ENCODE data around the gene IL12B. TPM values are rescaled to one million over a fixed set of nuclear protein-coding genes. Genes with fewer than 3 reads are reported as not detected.

Gene IL12B
- polyA plus RNA-seq, 1 donor (not counting 4 experiments of a cell fraction or from before 2014, with no cell fraction given) = not detected

DNA sequence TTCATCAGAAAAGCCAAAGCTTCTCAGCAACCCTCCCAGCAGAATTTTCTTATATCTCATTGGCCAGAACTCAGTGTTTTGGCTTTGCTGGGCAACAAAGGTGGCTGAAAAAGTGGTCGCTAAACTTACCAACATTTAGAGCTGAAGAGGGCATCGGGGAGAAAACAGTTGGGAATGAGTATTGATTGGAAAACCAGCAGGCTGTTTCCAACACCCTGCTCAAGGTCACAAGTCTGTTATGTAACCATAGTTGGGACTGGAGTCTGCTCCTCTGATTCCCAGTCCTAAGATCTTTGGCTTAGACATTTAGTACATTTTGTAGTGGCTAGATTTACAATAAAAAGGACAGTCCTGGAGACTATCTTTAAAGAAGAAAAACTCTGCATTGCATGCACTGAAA, 17.1 kb downstream of the IL12B start:
- H3K9ac ChIP-seq (ENCODE audit: control insufficient read depth, extremely low read depth, insufficient read depth, low read length) = no peak overlapping the region
- no peak for TF ChIP-seq EZH2 (IDR thresholded peaks at IDR 0.05; ENCODE audit: low read length)
- DNase-seq (ENCODE audit: low read depth, low spot score) (no peak), FAIRE-seq (no peak)
- no peaks in the 10 kb centered on the region for H3K9me3 ChIP-seq (ENCODE audit: control insufficient read depth, low read depth, low read length)
- no peak overlapping the region for H3K4me3 ChIP-seq (ENCODE audit: control insufficient read depth in 2 of 3, extremely low read depth in 1 of 3, insufficient read depth in 2 of 3, low read depth in 1 of 3, low read length in 3 of 3)
- no peak overlapping the region for H3K27ac ChIP-seq (ENCODE audit: control insufficient read depth, insufficient read depth, low read length)
- dilution Hi-C loops (cut with MboI; ENCODE audit: extremely low pct_ligation_motif_present, low sequenced_read_pairs) = no loop called here
- no peak overlapping the region for H3K4me2 ChIP-seq (ENCODE audit: control insufficient read depth, extremely low read depth, insufficient read depth, low read depth, low read length)
- no peaks in the 10 kb centered on the region for H3K27me3 ChIP-seq (ENCODE audit: control insufficient read depth, extremely low read depth, insufficient read depth, low read length)
- no peaks in the 10 kb centered on the region for H3K9me1 ChIP-seq (ENCODE audit: control insufficient read depth, extremely low read depth, insufficient read depth, low read length)
- H4K20me1 ChIP-seq (ENCODE audit: control insufficient read depth, extremely low read depth, insufficient read depth, low read length) = no peaks in the 10 kb centered on the region
- no peaks in the 10 kb centered on the region for H3K36me3 ChIP-seq (ENCODE audit: control insufficient read depth in 2 of 2, extremely low read depth in 1 of 2, insufficient read depth in 2 of 2, low read length in 2 of 2)
- H3K4me1 ChIP-seq (ENCODE audit: control insufficient read depth, extremely low read depth, insufficient read depth, low read length) = peaks cover 12% of the 10 kb centered on the region
- H3K79me2 ChIP-seq (ENCODE audit: control insufficient read depth, insufficient read depth, low read length) = no peaks in the 10 kb centered on the region
- H2AFZ ChIP-seq (ENCODE audit: control insufficient read depth, low read length) = no peak overlapping the region

DNA sequence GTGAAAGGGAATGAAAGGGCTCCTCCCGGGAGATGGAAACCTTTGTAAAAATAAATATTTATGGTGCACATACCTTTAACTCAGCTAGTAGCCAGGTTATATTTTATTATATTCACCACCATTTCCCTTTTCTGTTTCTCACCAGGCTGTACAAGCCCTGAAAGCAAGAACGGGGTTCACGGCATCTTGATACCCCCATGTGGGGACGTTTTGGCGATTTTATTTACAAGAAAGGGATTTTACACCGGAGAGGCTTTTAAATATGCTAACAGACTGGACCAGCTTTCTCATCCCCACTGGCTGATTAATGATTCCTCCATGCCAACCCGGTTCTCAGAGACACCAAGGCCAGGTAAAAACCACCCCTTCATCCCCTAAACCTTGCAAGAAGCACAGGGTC, 19.2 kb downstream of the IL12B start:
- dilution Hi-C loops (cut with MboI; ENCODE audit: extremely low pct_ligation_motif_present, low sequenced_read_pairs) = no loop called here
- Histone ChIP-seq H3K9me3 (ENCODE audit: control insufficient read depth, low read depth, low read length) (no peaks in the 10 kb centered on the region), H3K4me1 (ENCODE audit: control insufficient read depth, extremely low read depth, insufficient read depth, low read length) (peaks cover 12% of the 10 kb centered on the region), H3K36me3 (ENCODE audit: control insufficient read depth in 2 of 2, extremely low read depth in 1 of 2, insufficient read depth in 2 of 2, low read length in 2 of 2) (no peaks in the 10 kb centered on the region), H4K20me1 (ENCODE audit: control insufficient read depth, extremely low read depth, insufficient read depth, low read length) (no peaks in the 10 kb centered on the region), H3K9me1 (ENCODE audit: control insufficient read depth, extremely low read depth, insufficient read depth, low read length) (no peaks in the 10 kb centered on the region), H3K27ac (ENCODE audit: control insufficient read depth, insufficient read depth, low read length) (no peak overlapping the region), H3K27me3 (ENCODE audit: control insufficient read depth, extremely low read depth, insufficient read depth, low read length) (no peaks in the 10 kb centered on the region), H3K4me2 (ENCODE audit: control insufficient read depth, extremely low read depth, insufficient read depth, low read depth, low read length) (peak overlapping the region; percentile 90), H3K9ac (ENCODE audit: control insufficient read depth, extremely low read depth, insufficient read depth, low read length) (peak overlapping the region; percentile 46), H3K4me3 (ENCODE audit: control insufficient read depth in 2 of 3, extremely low read depth in 1 of 3, insufficient read depth in 2 of 3, low read depth in 1 of 3, low read length in 3 of 3) (peak overlapping the region in 2 of 3 experiments; percentile 49 to 53), H2AFZ (ENCODE audit: control insufficient read depth, low read length) (peak overlapping the region; percentile 82), H3K79me2 (ENCODE audit: control insufficient read depth, insufficient read depth, low read length) (no peaks in the 10 kb centered on the region)
- FAIRE-seq = no peak
- no peak for DNase-seq (ENCODE audit: low read depth, low spot score)
- TF ChIP-seq EZH2 (IDR thresholded peaks at IDR 0.05; ENCODE audit: low read length) = no peak

DNA sequence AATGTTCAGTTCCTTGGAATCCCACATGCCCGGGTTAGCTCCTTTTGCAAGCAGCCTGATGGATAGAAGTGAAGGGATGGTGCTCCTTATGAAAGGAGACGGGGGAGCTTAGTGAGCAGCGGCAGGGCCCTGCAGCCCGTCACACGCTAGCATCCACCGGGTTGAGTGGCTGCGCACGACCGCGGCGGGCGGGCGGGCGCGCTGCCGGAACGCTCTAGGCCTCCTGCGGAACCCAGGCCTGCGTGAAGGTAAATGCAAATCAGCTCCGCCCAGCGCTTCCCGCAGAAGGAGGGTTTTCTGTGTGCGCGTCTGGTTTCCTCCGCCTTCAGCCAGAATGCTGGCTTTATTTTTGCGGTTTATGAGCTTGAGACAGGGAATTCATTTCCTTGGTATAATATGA, 19.8 kb downstream of the IL12B start:
- no peak for DNase-seq (ENCODE audit: low read depth, low spot score)
- no peaks in the 10 kb centered on the region for H4K20me1 ChIP-seq (ENCODE audit: control insufficient read depth, extremely low read depth, insufficient read depth, low read length)
- H3K27ac ChIP-seq (ENCODE audit: control insufficient read depth, insufficient read depth, low read length) = no peak overlapping the region
- H3K4me1 ChIP-seq (ENCODE audit: control insufficient read depth, extremely low read depth, insufficient read depth, low read length) = peaks cover 14% of the 10 kb centered on the region
- no peaks in the 10 kb centered on the region for H3K79me2 ChIP-seq (ENCODE audit: control insufficient read depth, insufficient read depth, low read length)
- FAIRE-seq = peak; percentile 5
- TF ChIP-seq, protein P1, sequence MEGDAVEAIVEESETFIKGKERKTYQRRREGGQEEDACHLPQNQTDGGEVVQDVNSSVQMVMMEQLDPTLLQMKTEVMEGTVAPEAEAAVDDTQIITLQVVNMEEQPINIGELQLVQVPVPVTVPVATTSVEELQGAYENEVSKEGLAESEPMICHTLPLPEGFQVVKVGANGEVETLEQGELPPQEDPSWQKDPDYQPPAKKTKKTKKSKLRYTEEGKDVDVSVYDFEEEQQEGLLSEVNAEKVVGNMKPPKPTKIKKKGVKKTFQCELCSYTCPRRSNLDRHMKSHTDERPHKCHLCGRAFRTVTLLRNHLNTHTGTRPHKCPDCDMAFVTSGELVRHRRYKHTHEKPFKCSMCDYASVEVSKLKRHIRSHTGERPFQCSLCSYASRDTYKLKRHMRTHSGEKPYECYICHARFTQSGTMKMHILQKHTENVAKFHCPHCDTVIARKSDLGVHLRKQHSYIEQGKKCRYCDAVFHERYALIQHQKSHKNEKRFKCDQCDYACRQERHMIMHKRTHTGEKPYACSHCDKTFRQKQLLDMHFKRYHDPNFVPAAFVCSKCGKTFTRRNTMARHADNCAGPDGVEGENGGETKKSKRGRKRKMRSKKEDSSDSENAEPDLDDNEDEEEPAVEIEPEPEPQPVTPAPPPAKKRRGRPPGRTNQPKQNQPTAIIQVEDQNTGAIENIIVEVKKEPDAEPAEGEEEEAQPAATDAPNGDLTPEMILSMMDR (optimal IDR thresholded peaks at IDR 0.05 in 1 of 3, IDR thresholded peaks at IDR 0.05 in 1 of 3, conservative IDR thresholded peaks at IDR 0.05 in 1 of 3; ENCODE audit: extremely low read depth in 1 of 3, insufficient read depth in 2 of 3, low read length in 3 of 3) = no peak
- H3K9ac ChIP-seq (ENCODE audit: control insufficient read depth, extremely low read depth, insufficient read depth, low read length) = peak overlapping the region; percentile 46
- H3K36me3 ChIP-seq (ENCODE audit: control insufficient read depth in 2 of 2, extremely low read depth in 1 of 2, insufficient read depth in 2 of 2, low read length in 2 of 2) = no peaks in the 10 kb centered on the region
- peak overlapping the region; percentile 90 for H3K4me2 ChIP-seq (ENCODE audit: control insufficient read depth, extremely low read depth, insufficient read depth, low read depth, low read length)
- peak overlapping the region; percentile 82 for H2AFZ ChIP-seq (ENCODE audit: control insufficient read depth, low read length)
- no peaks in the 10 kb centered on the region for H3K9me1 ChIP-seq (ENCODE audit: control insufficient read depth, extremely low read depth, insufficient read depth, low read length)
- no peaks in the 10 kb centered on the region for H3K27me3 ChIP-seq (ENCODE audit: control insufficient read depth, extremely low read depth, insufficient read depth, low read length)
- H3K9me3 ChIP-seq (ENCODE audit: control insufficient read depth, low read depth, low read length) = no peaks in the 10 kb centered on the region
- peak overlapping the region in 2 of 3 experiments; percentile 49 to 53 for H3K4me3 ChIP-seq (ENCODE audit: control insufficient read depth in 2 of 3, extremely low read depth in 1 of 3, insufficient read depth in 2 of 3, low read depth in 1 of 3, low read length in 3 of 3)
- dilution Hi-C loops (cut with MboI; ENCODE audit: extremely low pct_ligation_motif_present, low sequenced_read_pairs) = no loop called here
